ENCODE data around the gene SMG6. TPM values are rescaled to one million over a fixed set of nuclear protein-coding genes. Genes with fewer than 3 reads are reported as not detected.

The SMG6 gene
- total and polyA plus RNA-seq, 2 of the 4 experiments (the other 2 are of a cell fraction) = 16.3 to 30.3 TPM

DNA sequence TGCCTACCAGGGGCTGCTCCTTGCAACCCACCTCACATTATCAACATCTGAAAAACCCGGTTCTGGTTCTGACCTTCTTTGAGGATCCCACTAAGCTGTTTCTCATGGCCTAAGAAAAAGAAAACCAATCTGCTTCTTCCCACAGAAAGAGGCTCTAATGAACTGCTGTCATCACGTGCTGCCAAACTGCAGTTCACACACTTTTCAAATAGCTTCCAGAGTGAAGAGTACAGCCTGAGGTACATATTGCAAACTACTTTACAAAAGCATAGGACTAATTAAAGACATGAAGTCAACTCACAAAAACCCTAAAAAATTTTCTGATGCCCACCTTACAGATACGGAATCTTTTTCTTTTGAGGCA, 36.7 kb downstream of the SMG6 start:
- Histone ChIP-seq H4K5ac (ENCODE audit: low read depth, low read length) (no peak overlapping the region), H2AK5ac (ENCODE audit: low read depth, low read length) (no peak overlapping the region), H3K9me1 (ENCODE audit: insufficient read depth, low read length) (peaks cover 3% of the 10 kb centered on the region), H2BK120ac (ENCODE audit: low read depth, low read length) (no peak overlapping the region), H4K91ac (ENCODE audit: insufficient read depth, low read depth, low read length) (no peak overlapping the region), H3K4me2 (ENCODE audit: low read depth, low read length) (no peak overlapping the region), H3K4me3 (ENCODE audit: insufficient read depth, low read depth, low read length) (no peak overlapping the region), H3K4ac (ENCODE audit: low read depth, low read length) (no peak overlapping the region), H4K20me1 (ENCODE audit: insufficient read depth, low read length) (peaks cover 3% of the 10 kb centered on the region; the same call in 1 of the 2 replicates), H2BK5ac (ENCODE audit: low read depth, low read length, poor library complexity, severe bottlenecking) (no peak overlapping the region), H2BK20ac (ENCODE audit: low read depth, low read length) (no peak overlapping the region), H3K23ac (ENCODE audit: low read depth, low read length) (no peak overlapping the region; the same call in 1 of the 2 replicates), H3K9me3 (ENCODE audit: control insufficient read depth, insufficient read depth, low read length) (no peaks in the 10 kb centered on the region), H3K27ac (ENCODE audit: insufficient read depth, low read length) (no peak overlapping the region), H2AFZ (replicated peaks; ENCODE audit: low read length, poor library complexity) (no peak overlapping the region), H3K18ac (ENCODE audit: low read depth, low read length) (no peak overlapping the region), H3K36me3 (ENCODE audit: control insufficient read depth, insufficient read depth, low read length) (peaks cover 3% of the 10 kb centered on the region; the same call in 1 of the 2 replicates), H2AK9ac (replicated peaks; ENCODE audit: low read depth, low read length, poor library complexity) (no peak overlapping the region), H3K4me1 (ENCODE audit: control insufficient read depth, insufficient read depth, low read length) (peaks cover 10% of the 10 kb centered on the region), H3K9ac (ENCODE audit: low read depth, low read length) (no peak overlapping the region), H2BK15ac (ENCODE audit: low read depth, low read length) (no peak overlapping the region), H3K14ac (replicated peaks; ENCODE audit: low read depth, low read length) (0 out of 2 replicates have a peak overlapping the region, but pooled peaks have one; percentile 24), H3K79me1 (ENCODE audit: low read depth in 1 of 2, low read length in 2 of 2) (peaks cover 15 to 65% of the 10 kb centered on the region in 2 experiments; a peak in 3 of 4 replicates), H3K56ac (ENCODE audit: extremely low read depth, insufficient read depth, low read length) (no peak overlapping the region), H4K8ac (ENCODE audit: low read depth in 2 of 2, low read length in 2 of 2) (no peak overlapping the region), H3K27me3 (ENCODE audit: control insufficient read depth, insufficient read depth, low read length) (no peaks in the 10 kb centered on the region)
- WGBS, 2 experiments (ENCODE audit: extremely low coverage in 2 of 2, insufficient read length in 1 of 2) = 56% methylated on average over 2 of the region's 3 CpGs; no CpG with 5 or more reads in 1 of the 2 experiments
- DNase-seq (no peak), ATAC-seq (ENCODE audit: low read depth) (no peak)
- POLR2A ChIA-PET (ENCODE audit: unreplicated experiment) = no interaction called here
- dilution Hi-C loops (cut with HindIII; ENCODE audit: low sequenced_read_pairs, unreplicated experiment) (no loop called here), intact Hi-C loops (cut with micrococcal nuclease) (no loop called here), in situ Hi-C loops (cut with MboI; ENCODE audit: low sequenced_read_pairs) (no loop called here)
- CTCF ChIA-PET = no interaction called here
- no TSS peak for BruUV-seq (replicated peaks)
- TF ChIP-seq BHLHE40 (IDR thresholded peaks at IDR 0.05; ENCODE audit: low read depth, low read length) (no peak), RAD21 (IDR thresholded peaks at IDR 0.05; ENCODE audit: low read length) (no peak), CEBPB (IDR thresholded peaks at IDR 0.05; ENCODE audit: low read depth, low read length) (no peak), POLR2A (IDR thresholded peaks at IDR 0.05; ENCODE audit: low read depth, low read length) (no peak), MAZ (IDR thresholded peaks at IDR 0.05; ENCODE audit: borderline replicate concordance, low read depth, low read length) (no peak), ELK1 (IDR thresholded peaks at IDR 0.05; ENCODE audit: borderline replicate concordance, low read depth, low read length) (no peak), CHD1 (IDR thresholded peaks at IDR 0.05; ENCODE audit: low read depth, low read length) (no peak), SMC3 (IDR thresholded peaks at IDR 0.05; ENCODE audit: low read depth, low read length) (no peak), MXI1 (IDR thresholded peaks at IDR 0.05; ENCODE audit: borderline replicate concordance, low read depth, low read length) (no peak), MAFK (IDR thresholded peaks at IDR 0.05; ENCODE audit: low read depth, low read length) (no peak), FOS (IDR thresholded peaks at IDR 0.05; ENCODE audit: low read depth, low read length) (no peak), RFX5 (IDR thresholded peaks at IDR 0.05; ENCODE audit: low read depth, low read length) (no peak), NFE2L2 (IDR thresholded peaks at IDR 0.05; ENCODE audit: low read depth, low read length) (no peak), RCOR1 (IDR thresholded peaks at IDR 0.05; ENCODE audit: insufficient replicate concordance, low read length) (no peak)
- TF ChIP-seq, protein P1, sequence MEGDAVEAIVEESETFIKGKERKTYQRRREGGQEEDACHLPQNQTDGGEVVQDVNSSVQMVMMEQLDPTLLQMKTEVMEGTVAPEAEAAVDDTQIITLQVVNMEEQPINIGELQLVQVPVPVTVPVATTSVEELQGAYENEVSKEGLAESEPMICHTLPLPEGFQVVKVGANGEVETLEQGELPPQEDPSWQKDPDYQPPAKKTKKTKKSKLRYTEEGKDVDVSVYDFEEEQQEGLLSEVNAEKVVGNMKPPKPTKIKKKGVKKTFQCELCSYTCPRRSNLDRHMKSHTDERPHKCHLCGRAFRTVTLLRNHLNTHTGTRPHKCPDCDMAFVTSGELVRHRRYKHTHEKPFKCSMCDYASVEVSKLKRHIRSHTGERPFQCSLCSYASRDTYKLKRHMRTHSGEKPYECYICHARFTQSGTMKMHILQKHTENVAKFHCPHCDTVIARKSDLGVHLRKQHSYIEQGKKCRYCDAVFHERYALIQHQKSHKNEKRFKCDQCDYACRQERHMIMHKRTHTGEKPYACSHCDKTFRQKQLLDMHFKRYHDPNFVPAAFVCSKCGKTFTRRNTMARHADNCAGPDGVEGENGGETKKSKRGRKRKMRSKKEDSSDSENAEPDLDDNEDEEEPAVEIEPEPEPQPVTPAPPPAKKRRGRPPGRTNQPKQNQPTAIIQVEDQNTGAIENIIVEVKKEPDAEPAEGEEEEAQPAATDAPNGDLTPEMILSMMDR (conservative IDR thresholded peaks at IDR 0.05; ENCODE audit: low read depth, low read length) = no peak
- TF ChIP-seq, protein P2, sequence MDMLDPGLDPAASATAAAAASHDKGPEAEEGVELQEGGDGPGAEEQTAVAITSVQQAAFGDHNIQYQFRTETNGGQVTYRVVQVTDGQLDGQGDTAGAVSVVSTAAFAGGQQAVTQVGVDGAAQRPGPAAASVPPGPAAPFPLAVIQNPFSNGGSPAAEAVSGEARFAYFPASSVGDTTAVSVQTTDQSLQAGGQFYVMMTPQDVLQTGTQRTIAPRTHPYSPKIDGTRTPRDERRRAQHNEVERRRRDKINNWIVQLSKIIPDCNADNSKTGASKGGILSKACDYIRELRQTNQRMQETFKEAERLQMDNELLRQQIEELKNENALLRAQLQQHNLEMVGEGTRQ (IDR thresholded peaks at IDR 0.05; ENCODE audit: low read depth, low read length) = no peak
